IPS-15b (cell line): ENCODE data around the gene DHX29.

Experiments
- H3K27me3 ChIP-seq: one replicate; pipeline ENCODE4 v1.6.1; 2013; ENCODE audit warnings: low read length; ENCODE audit not compliant: control insufficient read depth, insufficient read depth
- H3K36me3 ChIP-seq: one replicate; pipeline ENCODE4 v1.6.1; 2013; ENCODE audit warnings: low read length; ENCODE audit not compliant: control insufficient read depth, insufficient read depth
- H3K4me1 ChIP-seq: one replicate; pipeline ENCODE4 v1.6.1; 2013; ENCODE audit warnings: mild to moderate bottlenecking, low read length; ENCODE audit not compliant: control insufficient read depth, insufficient read depth
- H3K4me3 ChIP-seq: one replicate; pipeline ENCODE4 v1.5.1; 2013; ENCODE audit warnings: low read depth, low read length
- H3K9ac ChIP-seq: one replicate; pipeline ENCODE4 v1.6.1; 2013; ENCODE audit warnings: low read depth, mild to moderate bottlenecking, low read length
- H3K9me3 ChIP-seq: one replicate; pipeline ENCODE4 v1.6.1; 2013; ENCODE audit warnings: mild to moderate bottlenecking, low read length; ENCODE audit not compliant: control insufficient read depth, insufficient read depth

The DHX29 gene

DNA sequence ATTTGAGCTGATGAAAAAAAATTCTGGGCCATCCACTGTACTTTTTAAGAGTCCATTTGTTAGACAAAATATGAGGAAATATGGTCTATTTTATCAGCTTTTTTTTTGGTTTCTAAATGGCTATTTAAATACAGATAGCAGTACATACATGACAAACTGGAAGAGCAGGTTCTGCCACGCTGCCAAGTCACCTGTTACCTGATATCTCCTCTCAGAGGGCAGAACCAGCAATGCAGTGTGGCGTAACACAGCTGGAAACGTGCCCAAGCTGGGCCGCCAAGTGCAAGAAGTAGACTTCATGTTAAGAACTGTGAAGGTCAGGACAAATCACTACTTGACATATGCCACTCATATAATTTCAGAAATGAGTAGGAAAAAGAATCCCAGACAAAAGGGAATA is 88.5 kb downstream of the DHX29 start:
- Histone ChIP-seq H3K36me3 (no peaks in the 10 kb centered on the region), H3K4me1 (peaks cover 3% of the 10 kb centered on the region), H3K9ac (no peak overlapping the region), H3K4me3 (no peak overlapping the region), H3K9me3 (no peaks in the 10 kb centered on the region), H3K27me3 (peaks cover 73% of the 10 kb centered on the region)

DNA sequence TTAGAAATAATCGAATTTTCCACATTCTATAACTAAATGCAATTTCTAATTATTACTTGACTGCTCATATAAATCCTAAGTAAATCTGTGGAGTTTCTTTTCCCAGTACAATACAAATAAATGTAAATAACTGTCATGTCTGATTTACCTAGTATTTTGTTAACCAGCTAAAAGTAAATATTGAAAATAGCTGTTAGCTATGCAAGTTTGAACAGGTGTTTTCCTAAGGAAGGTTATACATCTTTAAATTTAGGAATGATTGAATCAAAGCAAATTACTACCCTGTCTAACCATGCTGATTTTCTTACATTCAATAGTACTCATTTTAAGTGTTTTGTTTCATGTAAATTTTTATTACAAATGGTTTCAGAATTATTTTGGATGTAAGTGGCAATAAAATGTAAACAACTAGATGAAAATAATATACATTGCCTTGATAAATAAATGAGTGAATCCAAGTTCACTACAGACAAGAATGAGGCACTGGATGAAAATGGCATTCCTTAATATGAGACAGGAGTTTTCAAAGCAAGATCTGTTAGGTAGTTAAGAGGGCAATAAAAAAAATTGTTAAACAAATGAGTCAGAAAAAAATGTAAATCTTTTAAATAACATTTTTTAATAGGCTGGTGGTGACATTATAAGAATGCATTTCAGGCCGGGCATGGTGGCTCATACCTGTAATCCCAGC is 96.2 kb downstream of the DHX29 start:
- no peak overlapping the region for H3K4me3 ChIP-seq
- no peaks in the 10 kb centered on the region for H3K9me3 ChIP-seq
- H3K36me3 ChIP-seq = no peaks in the 10 kb centered on the region
- no peak overlapping the region for H3K9ac ChIP-seq
- no peaks in the 10 kb centered on the region for H3K4me1 ChIP-seq
- peaks cover 4% of the 10 kb centered on the region for H3K27me3 ChIP-seq
